Neutrophil (primary cell): ENCODE data around the gene CYB561D1.

Experiments
- H3K27ac ChIP-seq: fragments of 200-600 bp; sonication (generic); 2 replicates; pipeline ENCODE4 v1.5.1; 2016; ENCODE audit warnings: mild to moderate bottlenecking, moderate library complexity
- H3K27me3 ChIP-seq: fragments of 200-600 bp; sonication (generic); 2 replicates; pipeline ENCODE4 v1.6.0; 2016; ENCODE audit warnings: mild to moderate bottlenecking
- H3K36me3 ChIP-seq: fragments of 200-600 bp; sonication (generic); 2 replicates; pipeline ENCODE4 v1.5.1; 2017
- H3K4me1 ChIP-seq, 2 experiments: fragments of 200-600 bp in 1 of 2; sonication (generic) in 1 of 2; 1 replicate in 1 of 2; 2 replicates in 1 of 2; pipeline versions ENCODE4 v1.5.1 to v1.6.1; 2013 to 2016; ENCODE audit warnings: low read depth in 1 of 2, low read length in 1 of 2, mild to moderate bottlenecking in 1 of 2, moderate library complexity in 1 of 2; ENCODE audit not compliant: control insufficient read depth in 1 of 2, insufficient read depth in 1 of 2
- H3K4me3 ChIP-seq, 2 experiments: fragments of 200-600 bp in 1 of 2; sonication (generic) in 1 of 2; 1 replicate in 1 of 2; 2 replicates in 1 of 2; pipeline ENCODE4 v1.5.1; 2013 to 2016; ENCODE audit warnings: low read depth in 1 of 2, low read length in 1 of 2, mild to moderate bottlenecking in 1 of 2, moderate library complexity in 1 of 2
- H3K9me3 ChIP-seq: fragments of 200-600 bp; sonication (generic); 2 replicates; pipeline ENCODE4 v1.5.1; 2016
- CTCF ChIP-seq: fragments of 200-600 bp; sonication (generic); IDR thresholded peaks from 2 replicates; pipeline ENCODE4 v1.5.1; 2016; ENCODE audit warnings: antibody characterized with exemption

Gene CYB561D1

DNA sequence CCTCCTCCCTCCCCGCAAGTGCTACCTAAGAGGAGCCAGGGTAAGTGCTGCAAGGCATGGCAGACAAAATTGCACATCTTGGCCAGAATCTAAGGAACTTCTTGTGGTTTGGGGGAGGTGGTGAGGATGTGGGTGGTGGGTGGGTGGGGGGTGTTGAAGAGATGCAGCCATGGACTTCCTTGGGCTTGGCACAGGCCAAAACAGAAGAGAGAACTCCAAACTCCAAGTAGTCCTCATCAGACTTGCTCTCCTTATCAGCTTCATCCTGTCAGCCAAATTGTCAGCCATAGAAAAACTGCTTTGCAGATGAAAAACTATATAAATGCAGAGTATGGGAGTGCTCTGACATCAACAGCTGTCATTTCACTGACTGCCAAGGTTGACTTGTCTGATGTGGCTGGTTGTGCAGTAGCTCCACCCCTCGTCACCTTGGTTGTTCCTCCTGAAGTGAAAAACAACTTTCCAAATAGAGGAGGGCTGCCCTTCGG lies 8.5 kb downstream of the CYB561D1 start:
- H3K9me3 ChIP-seq: no peaks in the 10 kb centered on the region
- H3K36me3 ChIP-seq: peaks cover 48% of the 10 kb centered on the region
- H3K27ac ChIP-seq: no peak overlapping the region
- H3K27me3 ChIP-seq: peaks cover 1% of the 10 kb centered on the region
- H3K4me1 ChIP-seq: peaks cover 8 to 11% of the 10 kb centered on the region in 2 experiments
- TF ChIP-seq CTCF: no peak
- no peak overlapping the region for H3K4me3 ChIP-seq

DNA sequence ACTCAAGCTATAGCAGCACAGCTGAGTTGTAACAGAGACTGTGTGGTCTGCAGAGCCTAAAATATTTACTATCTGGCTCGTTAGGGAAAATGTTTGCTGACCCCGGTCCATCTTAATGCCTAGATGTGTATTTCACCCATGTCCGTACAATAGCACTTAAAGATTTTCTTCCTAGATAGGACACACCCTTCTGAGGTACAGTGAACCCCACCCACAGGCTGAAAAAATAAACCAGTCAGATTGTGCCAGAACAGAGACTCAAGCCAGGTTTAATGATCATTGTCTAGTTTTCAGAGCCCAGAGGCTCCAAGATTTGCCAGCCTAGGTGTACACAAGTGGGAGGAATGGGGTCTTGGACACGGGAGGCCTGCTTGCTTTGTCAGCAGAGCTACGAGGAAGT lies 10.0 kb downstream of the CYB561D1 start:
- no peak overlapping the region for H3K4me3 ChIP-seq
- no peak overlapping the region for H3K27ac ChIP-seq
- H3K27me3 ChIP-seq: peaks cover 16% of the 10 kb centered on the region
- no peak for TF ChIP-seq CTCF
- H3K9me3 ChIP-seq: no peaks in the 10 kb centered on the region
- peaks cover 9 to 12% of the 10 kb centered on the region in 2 experiments for H3K4me1 ChIP-seq
- H3K36me3 ChIP-seq: peaks cover 33% of the 10 kb centered on the region

DNA sequence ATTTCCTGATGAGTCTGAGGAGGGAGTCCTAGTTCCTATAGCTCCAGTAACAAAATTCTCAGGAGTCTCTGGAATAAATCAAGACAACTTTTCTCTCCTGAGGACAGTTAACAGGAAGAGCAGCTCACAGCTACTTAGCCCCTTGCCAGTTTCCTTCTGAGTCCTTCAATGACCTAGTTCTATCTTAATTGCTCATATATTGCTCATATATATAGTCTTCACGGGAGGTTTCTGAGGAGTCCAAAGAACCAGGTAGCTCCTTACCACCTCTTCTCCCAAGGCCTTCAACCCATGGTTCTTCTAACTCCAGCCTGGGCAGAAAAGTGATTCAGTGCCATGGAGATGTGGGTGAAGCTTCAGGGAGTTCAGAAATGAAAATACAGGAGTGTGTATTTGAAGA lies 11.1 kb downstream of the CYB561D1 start:
- Histone ChIP-seq H3K9me3 (no peaks in the 10 kb centered on the region), H3K36me3 (peaks cover 23% of the 10 kb centered on the region), H3K27me3 (peaks cover 27% of the 10 kb centered on the region), H3K4me3 (no peak overlapping the region), H3K27ac (no peak overlapping the region), H3K4me1 (peaks cover 16 to 20% of the 10 kb centered on the region in 2 experiments)
- no peak for TF ChIP-seq CTCF

GRCh38 chr1:109508001-109508872 lies 14.3 kb downstream of the CYB561D1 start:
- TF ChIP-seq CTCF: no peak
- peaks cover 59% of the 10 kb centered on the region for H3K27me3 ChIP-seq
- H3K4me3 ChIP-seq: no peak overlapping the region
- H3K4me1 ChIP-seq: peaks cover 11 to 12% of the 10 kb centered on the region in 2 experiments
- H3K9me3 ChIP-seq: no peaks in the 10 kb centered on the region
- H3K36me3 ChIP-seq: no peaks in the 10 kb centered on the region
- H3K27ac ChIP-seq: no peak overlapping the region

- H3K9me3 ChIP-seq: no peaks in the 10 kb centered on the region
- TF ChIP-seq CTCF: no peak
- peak overlapping the region; percentile 55 to 56 for H3K4me3 ChIP-seq
- H3K36me3 ChIP-seq: no peaks in the 10 kb centered on the region
- H3K4me1 ChIP-seq: peaks cover 11 to 12% of the 10 kb centered on the region in 2 experiments
- H3K27ac ChIP-seq: no peak overlapping the region
- H3K27me3 ChIP-seq: peaks cover 60% of the 10 kb centered on the region
Measured at GRCh38 chr1:109508873-109509175, 14.9 kb downstream of the CYB561D1 start.
